Glomerular endothelial cell (primary cell): ENCODE measurements around the gene PTCH2. TPM values are rescaled to one million over a fixed set of nuclear protein-coding genes. Genes with fewer than 3 reads are reported as not detected.

Source experiments
- DNase-seq: peaks from one replicate; pipeline ENCODE4 v3.0.0-alpha.2; 2011; ENCODE audit warnings: low read depth, low spot score; ENCODE audit errors: extremely low read depth
- total RNA-seq: library from RNA; depleted of rRNA; stranded (reverse); fragments of >200 nt; gene quantifications from 2 replicates; pipeline ENCODE4 v1.2.3, GENCODE V29; 2015

Gene PTCH2
- total RNA-seq, 1 donor from 2014 or later = 0.23 TPM

DNA sequence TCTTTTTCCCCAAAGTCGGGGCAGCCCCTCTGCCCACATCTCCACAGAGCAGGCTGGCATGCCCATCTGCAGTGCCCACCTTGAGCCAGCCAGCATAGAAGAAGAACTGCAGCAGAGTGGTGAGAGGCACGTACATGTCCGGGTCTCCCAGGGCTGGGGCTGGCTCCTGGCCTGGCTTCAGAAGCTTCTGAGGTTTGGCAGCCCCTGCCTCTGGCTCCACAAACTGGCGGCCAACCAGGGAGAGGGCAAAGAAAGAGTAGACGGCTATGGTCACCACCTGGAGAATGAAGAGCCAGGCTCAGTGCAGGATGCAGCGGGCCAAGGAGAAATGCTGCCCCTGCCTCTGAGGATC lies 58.0 kb downstream of the PTCH2 start:
- DNase-seq = no peak

DNA sequence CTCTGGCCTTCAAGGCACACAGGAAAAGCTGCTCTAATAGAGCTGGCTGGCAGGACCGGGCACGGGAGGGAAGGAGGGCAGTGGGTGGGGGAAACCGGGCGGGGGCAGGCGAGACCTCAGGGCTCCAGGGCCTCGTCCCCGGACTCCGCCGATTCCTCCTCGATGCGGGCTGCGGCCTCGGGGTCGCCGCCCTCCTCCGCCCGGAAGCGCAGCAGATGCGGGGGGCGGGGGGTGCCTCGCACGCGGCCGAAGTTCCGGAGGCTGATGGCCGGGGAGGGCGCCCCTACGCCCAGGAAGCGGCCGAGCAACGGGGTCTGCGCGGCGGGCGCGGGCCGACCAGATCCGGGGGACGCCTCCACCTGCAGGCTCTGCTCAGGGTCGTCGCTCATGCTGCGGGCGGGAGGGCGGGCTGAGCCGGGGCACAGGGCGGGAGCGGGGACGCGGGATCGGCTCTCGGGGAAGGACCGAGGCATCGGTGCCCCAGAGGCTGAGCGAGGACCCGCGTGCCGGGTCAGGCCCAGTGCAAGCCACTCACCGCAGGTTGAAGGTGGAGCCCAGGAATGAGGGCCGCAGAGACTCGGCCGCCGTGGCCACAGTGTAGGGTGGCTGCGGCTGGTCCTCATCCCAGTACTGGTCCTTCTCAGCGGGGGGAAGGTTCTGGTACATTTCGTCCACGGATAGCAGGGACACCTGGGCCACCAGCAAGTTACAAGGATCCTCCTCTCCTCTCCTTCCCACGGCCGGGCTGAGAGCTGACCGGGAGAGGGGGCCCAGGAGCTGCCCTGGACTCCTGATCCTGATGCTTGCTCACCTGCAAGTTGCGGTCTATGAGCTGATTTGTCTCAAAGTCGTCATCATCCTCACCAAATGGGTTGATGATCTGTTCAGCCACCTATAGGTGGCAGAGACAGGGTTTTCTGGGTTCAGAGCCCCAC lies 58.7 kb downstream of the PTCH2 start:
- DNase-seq = no peak

DNA sequence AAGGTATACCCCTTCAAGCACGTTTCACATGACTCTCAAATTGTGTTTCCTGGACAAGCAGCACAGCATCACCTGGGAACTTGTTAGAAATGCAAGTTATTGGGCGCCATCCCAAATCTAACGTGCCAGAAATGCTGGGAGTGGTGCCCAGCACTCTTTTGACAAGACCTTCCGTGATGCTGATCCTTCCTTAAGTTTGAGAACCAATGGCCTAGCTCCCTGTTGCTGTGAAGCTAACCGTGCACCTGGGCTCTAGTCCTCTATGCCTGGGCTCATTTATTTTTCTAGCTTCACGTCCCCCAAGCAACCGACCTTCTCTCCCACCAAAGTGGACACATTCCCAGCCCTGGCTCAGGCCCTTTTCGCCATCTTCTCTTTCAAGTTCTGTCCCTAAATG lies 59.4 kb downstream of the PTCH2 start:
- DNase-seq = no peak

GRCh38 chr1:44780583-44781121 lies 62.4 kb downstream of the PTCH2 start:
- no peak for DNase-seq

GRCh38 chr1:44778705-44779576 lies 64.1 kb downstream of the PTCH2 start:
- no peak for DNase-seq

- no peak for DNase-seq
Measured at GRCh38 chr1:44777969-44778635, 65.0 kb downstream of the PTCH2 start.

- DNase-seq = no peak
Measured at GRCh38 chr1:44777547-44777946, 65.5 kb downstream of the PTCH2 start.

- DNase-seq = no peak
Measured at GRCh38 chr1:44776730-44777068, 66.4 kb downstream of the PTCH2 start.

DNA sequence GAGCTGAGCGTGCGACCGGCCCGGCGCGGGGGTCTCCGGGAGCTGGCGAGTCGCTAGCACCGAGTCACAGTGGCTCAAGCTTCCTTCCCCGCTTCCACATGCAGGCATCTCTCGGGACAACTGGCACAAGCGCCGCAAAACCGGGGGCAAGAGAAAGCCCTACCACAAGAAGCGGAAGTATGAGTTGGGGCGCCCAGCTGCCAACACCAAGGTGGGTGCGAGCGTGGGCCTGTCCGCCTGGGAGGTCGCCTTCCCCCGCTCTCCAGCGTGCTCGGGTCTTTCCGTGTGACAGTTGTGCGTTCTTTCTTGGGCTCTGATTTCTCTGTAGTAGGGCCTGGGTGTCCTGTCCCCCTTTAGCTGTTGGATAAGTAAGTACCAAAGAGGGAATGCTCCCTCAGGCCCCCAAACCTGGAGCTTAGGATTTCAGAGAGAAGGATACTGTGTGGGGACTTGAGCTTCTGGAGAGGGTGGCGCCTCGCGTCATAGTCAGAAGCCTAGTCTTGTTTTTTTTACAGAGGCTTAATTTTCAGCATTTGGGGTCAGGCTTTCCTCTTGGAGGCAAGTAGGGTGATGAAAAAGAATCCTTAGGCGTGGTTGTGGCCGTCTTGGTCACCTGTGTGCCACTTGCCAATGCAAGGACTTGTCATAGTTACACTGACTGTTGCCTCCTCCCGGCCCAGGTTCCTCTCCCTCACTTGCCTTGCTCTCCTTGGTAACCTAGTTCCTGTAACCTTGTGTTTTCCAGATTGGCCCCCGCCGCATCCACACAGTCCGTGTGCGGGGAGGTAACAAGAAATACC lies 66.9 kb downstream of the PTCH2 start:
- no peak for DNase-seq

DNA sequence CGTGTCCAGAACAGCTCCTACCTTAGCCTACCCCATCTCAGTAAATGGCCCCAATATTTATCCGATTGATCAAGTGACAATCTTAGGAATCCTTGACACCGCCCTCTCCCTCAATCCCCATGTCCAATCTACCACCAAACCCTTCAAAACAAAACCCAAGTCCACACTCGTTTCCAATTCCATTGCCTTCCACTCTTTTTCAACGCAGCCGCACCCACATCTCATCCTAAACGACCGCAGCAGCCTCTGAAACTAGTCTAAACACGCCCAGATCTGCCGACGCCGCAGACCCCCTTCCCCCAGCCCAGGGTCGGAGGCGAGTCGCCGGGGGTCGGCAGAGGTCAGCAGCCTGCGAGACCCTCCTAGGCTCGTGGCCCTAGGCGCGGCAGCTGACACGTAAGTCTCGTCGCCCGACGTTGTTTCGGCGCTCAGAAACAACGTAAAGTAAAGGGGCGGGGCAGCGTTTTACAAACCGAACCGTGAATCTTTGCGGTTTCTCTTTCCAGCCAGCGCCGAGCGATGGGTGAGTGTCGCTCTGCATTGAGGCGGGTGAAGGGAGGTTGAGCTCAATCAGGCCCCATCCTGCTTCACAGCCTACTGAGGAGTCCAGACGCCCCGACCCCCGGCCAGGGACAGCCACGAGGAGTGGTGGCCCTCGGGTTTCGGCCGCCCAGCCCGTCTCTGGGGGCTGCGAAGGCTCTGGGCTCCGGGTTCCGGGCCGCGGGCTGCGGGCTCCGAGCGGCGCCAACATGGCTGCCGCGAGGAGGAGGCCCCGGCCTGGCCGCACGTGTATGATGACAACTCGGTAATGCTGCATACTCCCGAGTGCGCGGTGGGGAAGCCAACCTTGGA lies 67.7 kb downstream of the PTCH2 start, which contains the start of gene RPS8:
Gene RPS8, plus strand, starts transcription at position 463 of the 852 bp plus-strand sequence. Its CDS starts 57 bp downstream, at position 520.
- DNase-seq = peak; percentile 70

Other genes with a start within 250 kb of the PTCH2 start
- gene TMEM53, start 168.8 kb downstream of the PTCH2 start, total RNA-seq = 2.2 and 3.9 TPM in 2 replicates
- gene ARMH1, start 168.5 kb downstream of the PTCH2 start, total RNA-seq = not detected in 2 replicates
- not detected in 2 replicates for gene RNU5D-1, start 112.1 kb downstream of the PTCH2 start, total RNA-seq
- gene KIF2C, start 103.4 kb downstream of the PTCH2 start, total RNA-seq = 4.7 and 10.3 TPM in 2 replicates
- 1,433 and 2,325 TPM in 2 replicates for gene RPS8, start 67.7 kb downstream of the PTCH2 start, total RNA-seq
- gene BEST4, start 55.1 kb downstream of the PTCH2 start, total RNA-seq = not detected in 2 replicates
- gene PLK3, start 42.9 kb downstream of the PTCH2 start, total RNA-seq = 49.1 and 56.1 TPM in 2 replicates
- 0.29 and 1.4 TPM in 2 replicates for gene DYNLT4, start 35.9 kb downstream of the PTCH2 start, total RNA-seq
- gene BTBD19, start 34.7 kb downstream of the PTCH2 start, total RNA-seq = 8.8 and 17.9 TPM in 2 replicates
- gene EIF2B3, start 143.3 kb upstream of the PTCH2 start, total RNA-seq = 19.6 and 29.6 TPM in 2 replicates
- 46.1 and 52.7 TPM in 2 replicates for gene HECTD3, start 168.1 kb upstream of the PTCH2 start, total RNA-seq
- 101 and 105 TPM in 2 replicates for gene UROD, start 169.0 kb upstream of the PTCH2 start, total RNA-seq